Activated T-cell treated with anti-CD3 and anti-CD28 coated beads for 4 hours (primary cell): ENCODE results near the gene BMP6.
"Not testable (repeated sequence)": the region's sequence is repeated elsewhere in the genome, so short reads cannot be mapped to it uniquely, and the experiment has no call there.

ENCODE experiments used
- DNase-seq: peaks from one replicate; pipeline ENCODE4 v3.0.0-alpha.2; 2020

BMP6 gene

GRCh38 chr6:7798751-7799150, 72.9 kb downstream of the BMP6 start:
- no peak for DNase-seq

- DNase-seq: no peak
Measured at GRCh38 chr6:7802662-7803061, 76.8 kb downstream of the BMP6 start.

GRCh38 chr6:7803214-7803613, 77.3 kb downstream of the BMP6 start:
- DNase-seq: no peak

GRCh38 chr6:7805078-7805849, 79.4 kb downstream of the BMP6 start:
- DNase-seq: no peak

- DNase-seq: no peak
Measured at GRCh38 chr6:7805850-7806214, 79.9 kb downstream of the BMP6 start.

- DNase-seq: no peak
Measured at GRCh38 chr6:7806711-7807110, 80.8 kb downstream of the BMP6 start.

GRCh38 chr6:7809346-7809745, 83.4 kb downstream of the BMP6 start:
- no peak for DNase-seq

GRCh38 chr6:7811441-7811840, 85.5 kb downstream of the BMP6 start:
- no peak for DNase-seq

- no peak for DNase-seq
Measured at GRCh38 chr6:7812623-7813022, 86.7 kb downstream of the BMP6 start.

GRCh38 chr6:7813193-7813592, 87.3 kb downstream of the BMP6 start:
- no peak for DNase-seq

- no peak for DNase-seq
Measured at GRCh38 chr6:7813704-7814103, 87.8 kb downstream of the BMP6 start.

- no peak for DNase-seq
Measured at GRCh38 chr6:7815716-7816115, 89.8 kb downstream of the BMP6 start.

- DNase-seq: not testable (repeated sequence)
Measured at GRCh38 chr6:7817184-7817583, 91.3 kb downstream of the BMP6 start.

- no peak for DNase-seq
Measured at GRCh38 chr6:7818257-7819214, 92.6 kb downstream of the BMP6 start.

GRCh38 chr6:7819431-7820015, 93.6 kb downstream of the BMP6 start:
- no peak for DNase-seq

- DNase-seq: no peak
Measured at GRCh38 chr6:7820288-7820835, 94.5 kb downstream of the BMP6 start.

GRCh38 chr6:7821426-7821825, 95.5 kb downstream of the BMP6 start:
- DNase-seq: no peak

GRCh38 chr6:7823552-7823951, 97.7 kb downstream of the BMP6 start:
- no peak for DNase-seq

- no peak for DNase-seq
Measured at GRCh38 chr6:7825986-7826385, 100.1 kb downstream of the BMP6 start.

- no peak for DNase-seq
Measured at GRCh38 chr6:7827142-7827541, 101.2 kb downstream of the BMP6 start.

GRCh38 chr6:7828124-7828523, 102.2 kb downstream of the BMP6 start:
- no peak for DNase-seq

GRCh38 chr6:7832904-7833750, 107.2 kb downstream of the BMP6 start:
- DNase-seq: no peak

- DNase-seq: no peak
Measured at GRCh38 chr6:7833751-7834070, 107.8 kb downstream of the BMP6 start.
